Vagina (tissue), 2 donors: Measurements from ENCODE around the gene CD200R1L.

Source experiments
- CTCF ChIP-seq, 3 experiments: fragments of 450-650 bp in 2 of 3; fragments of 200-600 bp in 1 of 3; sonication (generic) in 1 of 3; IDR thresholded peaks; one replicate each; pipeline ENCODE4 v1.5.1; 2017 to 2019; ENCODE audit warnings: antibody characterized with exemption in 3 of 3, mild to moderate bottlenecking in 2 of 3, moderate library complexity in 2 of 3
- POLR2A ChIP-seq, 2 donors: fragments of 450-650 bp; IDR thresholded peaks; one replicate each; pipeline ENCODE4 v1.6.1; 2017; ENCODE audit warnings: antibody characterized with exemption in 2 of 2, mild to moderate bottlenecking in 2 of 2, moderate library complexity in 2 of 2
- POLR2AphosphoS5 ChIP-seq, 2 donors: sonication (generic); formaldehyde crosslinking; IDR thresholded peaks; one replicate each; pipeline ENCODE4 v1.9.0; 2017; ENCODE audit warnings: antibody characterized with exemption in 2 of 2, mild to moderate bottlenecking in 2 of 2, low read depth in 1 of 2; ENCODE audit not compliant: insufficient read depth in 1 of 2

GRCh38 chr3:112773864-112774263, 72.8 kb downstream of the CD200R1L start:
- TF ChIP-seq POLR2AphosphoS5 (IDR thresholded peaks at IDR 0.05; ENCODE audit: insufficient read depth in 1 of 2, low read depth in 1 of 2) (no peak), CTCF (IDR thresholded peaks at IDR 0.05) (no peak), POLR2A (IDR thresholded peaks at IDR 0.05) (no peak)
